OCI-LY7 (cell line): ENCODE data around the gene KAZN.

Experiments used
- CTCF ChIP-seq: fragments of 200-600 bp; sonication (generic); conservative IDR thresholded peaks from 2 replicates; pipeline ENCODE4 v1.5.1; 2014; ENCODE audit warnings: mild to moderate bottlenecking, antibody characterized with exemption, low read length, moderate library complexity, mixed read lengths
- EZH2phosphoT487 ChIP-seq: fragments of 200-600 bp; sonication (generic); IDR thresholded peaks from 2 replicates; pipeline ENCODE4 v1.6.1; 2018; ENCODE audit warnings: low read depth, borderline replicate concordance, mild to moderate bottlenecking, mixed run types, antibody characterized with exemption, low read length, moderate library complexity, mixed read lengths

- TF ChIP-seq CTCF (no peak), EZH2phosphoT487 (no peak)
Measured at GRCh38 chr1:15053153-15053552, 454.7 kb downstream of the KAZN start.
